ENCODE measurements around the gene KIAA0753.

- TF ChIP-seq CTCF (IDR thresholded peaks at IDR 0.05): no peak
- no peak for TF ChIP-seq POLR2A (IDR thresholded peaks at IDR 0.05)
- TF ChIP-seq EP300 (IDR thresholded peaks at IDR 0.05): no peak
These were observed 100.6 kb downstream of the KIAA0753 start for GRCh38 chr17:6539871-6540270.
